Liver (tissue), 9 donors: ENCODE data around the gene ANKMY2. TPM values are rescaled to one million over a fixed set of nuclear protein-coding genes. Genes with fewer than 3 reads are reported as not detected.

Experiments used
- DNase-seq: peaks from one replicate; pipeline ENCODE4 v3.0.0-alpha.2; 2017; ENCODE audit warnings: low spot score
- H3K27ac ChIP-seq, 2 donors: one replicate each; pipeline ENCODE4 v1.7.0; 2013; ENCODE audit warnings: inconsistent platforms in 2 of 2, low read length in 2 of 2, control low read depth in 1 of 2, low read depth in 1 of 2, mild to moderate bottlenecking in 1 of 2
- H3K27me3 ChIP-seq, 4 donors: one replicate each; pipeline versions ENCODE4 v1.6.1 to v1.7.0; 2013; ENCODE audit warnings: low read length in 3 of 4, inconsistent platforms in 1 of 4, mild to moderate bottlenecking in 1 of 4, moderate library complexity in 1 of 4; ENCODE audit not compliant: control insufficient read depth in 4 of 4, insufficient read depth in 4 of 4
- H3K36me3 ChIP-seq, 4 donors: one replicate each; pipeline versions ENCODE4 v1.6.1 to v1.7.0; 2013; ENCODE audit warnings: low read length in 3 of 4, mild to moderate bottlenecking in 3 of 4, low read depth in 1 of 4, moderate library complexity in 1 of 4; ENCODE audit not compliant: control insufficient read depth in 4 of 4, insufficient read depth in 3 of 4
- H3K4me1 ChIP-seq, 4 donors: one replicate each; pipeline versions ENCODE4 v1.6.1 to v1.7.0; 2013; ENCODE audit warnings: low read length in 3 of 4, mild to moderate bottlenecking in 3 of 4, moderate library complexity in 1 of 4; ENCODE audit not compliant: control insufficient read depth in 4 of 4, insufficient read depth in 4 of 4
- H3K4me3 ChIP-seq, 3 donors: one replicate each; pipeline versions ENCODE4 v1.6.1 to v1.7.0; 2013; ENCODE audit warnings: low read length in 3 of 3, control low read depth in 1 of 3, low read depth in 1 of 3, mild to moderate bottlenecking in 1 of 3
- H3K9ac ChIP-seq, 2 donors: one replicate each; pipeline ENCODE4 v1.7.0; 2013; ENCODE audit warnings: low read length in 2 of 2, mild to moderate bottlenecking in 2 of 2, moderate library complexity in 2 of 2, control low read depth in 1 of 2, low read depth in 1 of 2
- H3K9me3 ChIP-seq, 4 donors: one replicate each; pipeline versions ENCODE4 v1.6.1 to v1.7.0; 2013; ENCODE audit warnings: low read length in 3 of 4; ENCODE audit not compliant: control insufficient read depth in 4 of 4
- ATF3 ChIP-seq: IDR thresholded peaks from 2 replicates; pipeline ENCODE4 v1.6.1; 2016; ENCODE audit warnings: antibody characterized with exemption
- CTCF ChIP-seq: fragments of 150-350 bp; IDR thresholded peaks from 2 replicates; pipeline ENCODE4 v1.5.1; 2017; ENCODE audit warnings: improper control_type of control experiment, low read depth, low read length; ENCODE audit not compliant: missing input control
- EGR1 ChIP-seq, 2 donors: IDR thresholded peaks; 2 replicates each; pipeline ENCODE4 v1.6.1; 2016 to 2018; ENCODE audit warnings: antibody characterized with exemption in 2 of 2, low read depth in 2 of 2
- FOXA1 ChIP-seq: IDR thresholded peaks from 2 replicates; pipeline ENCODE4 v1.6.1; 2016; ENCODE audit warnings: antibody characterized with exemption
- GABPA ChIP-seq, 2 donors: IDR thresholded peaks in 1 of 2; conservative IDR thresholded peaks in 1 of 2; 2 replicates each; pipeline ENCODE4 v1.6.1; 2016; ENCODE audit warnings: antibody characterized with exemption in 2 of 2, mild to moderate bottlenecking in 1 of 2, moderate library complexity in 1 of 2
- HNF4A ChIP-seq, 2 donors: conservative IDR thresholded peaks; 2 replicates each; pipeline ENCODE4 v1.6.1; 2016; ENCODE audit warnings: antibody characterized with exemption in 2 of 2, mild to moderate bottlenecking in 2 of 2
- HNF4G ChIP-seq: IDR thresholded peaks from 2 replicates; pipeline ENCODE4 v1.6.1; 2016; ENCODE audit warnings: antibody characterized with exemption
- MAX ChIP-seq: IDR thresholded peaks from 2 replicates; pipeline ENCODE4 v1.6.1; 2016; ENCODE audit warnings: antibody characterized with exemption
- REST ChIP-seq: IDR thresholded peaks from 2 replicates; pipeline ENCODE4 v1.6.1; 2016; ENCODE audit warnings: antibody characterized with exemption, mild to moderate bottlenecking
- RXRA ChIP-seq, 2 donors: IDR thresholded peaks; 2 replicates each; pipeline ENCODE4 v1.6.1; 2017 to 2018; ENCODE audit warnings: antibody characterized with exemption in 2 of 2, mild to moderate bottlenecking in 1 of 2
- TAF1 ChIP-seq: conservative IDR thresholded peaks from 2 replicates; pipeline ENCODE4 v1.6.1; 2016; ENCODE audit warnings: antibody characterized with exemption, mild to moderate bottlenecking
- YY1 ChIP-seq: IDR thresholded peaks from 2 replicates; pipeline ENCODE4 v1.6.1; 2016; ENCODE audit warnings: antibody characterized with exemption, mild to moderate bottlenecking
- ZBTB33 ChIP-seq: IDR thresholded peaks from 2 replicates; pipeline ENCODE4 v1.6.1; 2016; ENCODE audit warnings: antibody characterized with exemption
- WGBS: extraction: QIAGEN DNeasy Blood & Tissue Kit; methylation state at CpG from one replicate; pipeline ENCODE4 v1.1.7; 2013; 5-methylcytosine and 5-hydroxymethylcytosine counted together
- polyA plus RNA-seq, 2 donors: library from polyadenylated mRNA; stranded (reverse) in 1 of 2; unstranded in 1 of 2; fragments of 200-250 nt in 1 of 2; fragments of >200 nt in 1 of 2; fragmentation: Nextera tagmentation in 1 of 2; extraction: Ambion mirVana in 1 of 2; gene quantifications; one replicate each; pipeline versions ENCODE4 v1.2.1 to v1.2.3, GENCODE V29; 2013 to 2015
- total RNA-seq, 2 donors: library from RNA; depleted of rRNA; stranded (reverse); fragments of >200 nt; gene quantifications; one replicate each; pipeline ENCODE4 v1.2.3, GENCODE V29; 2014
- donor health status: healthy.
- donor health status: healthy.
- donor health status: healthy.
- donor health status: healthy.
- donor health status: healthy.

ANKMY2 gene
- total and polyA plus RNA-seq, 4 donors: 2.7 to 11.4 (median 5.4) TPM

- H3K27me3 ChIP-seq: no peaks in the 10 kb centered on the region
- H3K4me1 ChIP-seq: no peaks in the 10 kb centered on the region
- no peak overlapping the region for H3K27ac ChIP-seq
- 70% methylated on average over 6 of the region's 6 CpGs for WGBS
- TF ChIP-seq GABPA (IDR thresholded peaks at IDR 0.05 in 1 of 2, conservative IDR thresholded peaks at IDR 0.05 in 1 of 2) (no peak), CTCF (no peak), HNF4G (no peak), YY1 (no peak)
- no peaks in the 10 kb centered on the region for H3K36me3 ChIP-seq
- H3K9me3 ChIP-seq: peaks cover 0 to 2% (median 0%) of the 10 kb centered on the region in 4 donors
- no peak overlapping the region for H3K9ac ChIP-seq
- no peak overlapping the region for H3K4me3 ChIP-seq
- no peak for DNase-seq
These were observed 57.8 kb downstream of the ANKMY2 start for GRCh38 chr7:16587790-16588189.

- no peaks in the 10 kb centered on the region for H3K36me3 ChIP-seq
- no peaks in the 10 kb centered on the region for H3K4me1 ChIP-seq
- 86% methylated on average over 3 of the region's 3 CpGs for WGBS
- H3K27ac ChIP-seq: no peak overlapping the region
- H3K27me3 ChIP-seq: no peaks in the 10 kb centered on the region
- TF ChIP-seq ZBTB33 (no peak), RXRA (IDR thresholded peaks at IDR 0.05) (no peak), ATF3 (no peak), YY1 (no peak), GABPA (IDR thresholded peaks at IDR 0.05 in 1 of 2, conservative IDR thresholded peaks at IDR 0.05 in 1 of 2) (no peak), HNF4A (conservative IDR thresholded peaks at IDR 0.05) (no peak), REST (no peak), HNF4G (no peak), TAF1 (no peak), MAX (no peak), EGR1 (IDR thresholded peaks at IDR 0.05; ENCODE audit: low read depth in 2 of 2) (no peak), FOXA1 (no peak)
- H3K9ac ChIP-seq: no peak overlapping the region
- H3K4me3 ChIP-seq: no peak overlapping the region
- no peak for DNase-seq
- peaks cover 0 to 2% (median 0%) of the 10 kb centered on the region in 4 donors for H3K9me3 ChIP-seq
These were observed 58.4 kb downstream of the ANKMY2 start for GRCh38 chr7:16587129-16587528.
